Esophagus muscularis mucosa (tissue), 3 donors: ENCODE results near the gene RALA.

Experiments
- CTCF ChIP-seq, 3 experiments: fragments of 200-600 bp in 2 of 3; fragments of 450-650 bp in 1 of 3; sonication (generic) in 2 of 3; IDR thresholded peaks; one replicate each; pipeline ENCODE4 v1.5.1; 2017 to 2019; ENCODE audit warnings: antibody characterized with exemption in 3 of 3, mild to moderate bottlenecking in 2 of 3, moderate library complexity in 1 of 3
- POLR2A ChIP-seq: fragments of 450-650 bp; IDR thresholded peaks from one replicate; pipeline ENCODE4 v1.6.1; 2017; ENCODE audit warnings: antibody characterized with exemption, moderate library complexity, mild to moderate bottlenecking, low read depth

- no peak for TF ChIP-seq CTCF (IDR thresholded peaks at IDR 0.05)
- no peak for TF ChIP-seq POLR2A
These were observed 91.2 kb downstream of the RALA start for GRCh38 chr7:39714447-39715091.
